ENCODE data around the gene REPS1.

The REPS1 gene

GRCh38 chr6:138885156-138885819, 102.8 kb downstream of the REPS1 start:
- ATAC-seq (replicated peaks; ENCODE audit: extremely low read depth, poor library complexity, severe bottlenecking) (no peak), DNase-seq (ENCODE audit: low spot score in 2 of 2) (no peak)
- no peak overlapping the region for H3K27ac Mint-ChIP-seq (ENCODE audit: low read depth)
- H3K9me3 Mint-ChIP-seq = no peaks in the 10 kb centered on the region
- no peak overlapping the region for H3K4me3 Mint-ChIP-seq
- H3K27me3 Mint-ChIP-seq = no peaks in the 10 kb centered on the region
- H3K36me3 Mint-ChIP-seq (ENCODE audit: insufficient read depth) = peaks cover 2% of the 10 kb centered on the region
- no peaks in the 10 kb centered on the region for H3K4me1 Mint-ChIP-seq

DNA sequence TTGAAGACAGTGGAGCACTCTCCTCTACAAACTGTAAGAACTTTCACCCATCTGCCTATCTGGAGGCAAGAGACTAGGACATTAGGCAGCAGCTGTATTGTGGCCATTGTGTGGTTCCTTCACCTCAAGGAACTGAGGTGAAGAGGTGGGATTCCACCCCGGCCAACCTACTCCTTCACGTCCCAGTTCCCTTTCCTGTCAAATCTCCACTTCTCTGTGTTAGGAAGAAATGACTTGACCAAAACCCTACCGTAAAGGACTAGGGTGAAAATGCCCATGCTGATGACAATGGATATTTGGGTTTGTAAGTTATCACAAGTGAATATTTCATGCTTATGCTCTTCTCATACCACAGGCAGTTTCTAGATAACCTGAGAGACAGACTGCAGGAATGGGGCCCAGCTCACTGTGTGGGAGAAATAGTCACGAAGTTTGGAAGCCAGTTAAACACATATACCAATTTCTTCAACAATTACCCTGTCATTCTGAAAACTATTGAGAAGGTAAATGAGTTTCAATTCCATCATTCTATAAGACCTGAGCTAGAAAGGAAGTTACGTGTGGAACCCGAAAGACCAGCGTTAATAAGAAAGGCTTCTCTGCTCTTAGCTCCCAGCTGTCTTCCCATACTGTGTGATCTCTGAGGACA, 105.6 kb downstream of the REPS1 start:
- Mint-ChIP-seq H3K27ac (ENCODE audit: low read depth) (no peak overlapping the region), H3K36me3 (ENCODE audit: insufficient read depth) (peaks cover 2% of the 10 kb centered on the region), H3K27me3 (no peaks in the 10 kb centered on the region), H3K9me3 (no peaks in the 10 kb centered on the region), H3K4me3 (no peak overlapping the region), H3K4me1 (no peaks in the 10 kb centered on the region)
- ATAC-seq (replicated peaks; ENCODE audit: extremely low read depth, poor library complexity, severe bottlenecking) (no peak), DNase-seq (ENCODE audit: low spot score in 2 of 2) (no peak)

DNA sequence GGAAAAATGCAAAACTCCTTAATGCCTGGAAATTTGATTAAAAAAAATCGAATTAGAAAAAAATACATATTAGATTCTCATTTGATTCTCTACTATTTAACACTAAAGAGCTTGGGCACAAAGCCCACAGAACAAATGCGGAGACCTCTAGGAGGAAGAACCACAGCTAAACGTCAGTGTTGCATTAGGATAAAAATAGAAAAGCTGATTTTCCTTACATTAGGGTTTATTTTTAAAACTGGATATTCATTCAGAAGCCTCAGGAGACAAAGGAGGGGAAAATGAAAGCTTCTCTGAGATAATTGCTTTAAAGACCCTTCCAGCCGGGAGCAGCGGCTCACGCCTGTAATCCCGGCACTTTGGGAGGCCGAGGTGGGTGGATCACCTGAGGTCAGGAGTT, 114.9 kb downstream of the REPS1 start:
- Mint-ChIP-seq H3K9me3 (no peaks in the 10 kb centered on the region), H3K4me3 (no peak overlapping the region), H3K27ac (ENCODE audit: low read depth) (no peak overlapping the region), H3K36me3 (ENCODE audit: insufficient read depth) (no peaks in the 10 kb centered on the region), H3K4me1 (no peaks in the 10 kb centered on the region), H3K27me3 (peaks cover 15% of the 10 kb centered on the region)
- no peak for ATAC-seq (replicated peaks; ENCODE audit: extremely low read depth, poor library complexity, severe bottlenecking)
- no peak for DNase-seq (ENCODE audit: low spot score in 2 of 2)

GRCh38 chr6:138869398-138869797, 118.7 kb downstream of the REPS1 start:
- Mint-ChIP-seq H3K36me3 (ENCODE audit: insufficient read depth) (no peaks in the 10 kb centered on the region), H3K4me1 (no peaks in the 10 kb centered on the region), H3K27ac (ENCODE audit: low read depth) (no peak overlapping the region), H3K27me3 (peaks cover 15% of the 10 kb centered on the region), H3K9me3 (no peaks in the 10 kb centered on the region), H3K4me3 (no peak overlapping the region)
- ATAC-seq (replicated peaks; ENCODE audit: extremely low read depth, poor library complexity, severe bottlenecking) (no peak), DNase-seq (ENCODE audit: low spot score in 2 of 2) (no peak)

DNA sequence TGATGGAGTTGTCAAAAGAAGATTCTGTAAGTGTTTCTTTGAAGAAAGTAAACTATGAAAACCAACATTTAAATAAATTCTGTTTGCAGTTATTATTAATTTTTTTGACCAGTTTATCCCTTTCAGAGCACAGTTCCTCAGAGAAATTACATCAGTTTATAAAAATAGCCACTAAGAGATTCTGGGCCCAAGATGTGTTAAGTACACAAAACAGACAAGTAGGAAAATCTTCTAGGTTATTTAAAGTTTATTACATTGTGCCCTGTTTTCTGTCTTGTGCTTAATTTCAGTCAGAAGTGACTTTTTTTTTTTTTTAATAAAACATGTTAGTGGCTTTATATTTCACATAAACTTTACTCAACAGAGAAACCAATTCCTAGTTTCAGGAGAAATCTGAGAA, 119.9 kb downstream of the REPS1 start:
- no peak overlapping the region for H3K4me3 Mint-ChIP-seq
- ATAC-seq (replicated peaks; ENCODE audit: extremely low read depth, poor library complexity, severe bottlenecking) = no peak

GRCh38 chr6:138865480-138866109, 122.5 kb downstream of the REPS1 start:
- Mint-ChIP-seq H3K9me3 (no peaks in the 10 kb centered on the region), H3K27ac (ENCODE audit: low read depth) (no peak overlapping the region), H3K36me3 (ENCODE audit: insufficient read depth) (no peaks in the 10 kb centered on the region), H3K27me3 (peaks cover 20% of the 10 kb centered on the region), H3K4me1 (no peaks in the 10 kb centered on the region), H3K4me3 (no peak overlapping the region)
- no peak for ATAC-seq (replicated peaks; ENCODE audit: extremely low read depth, poor library complexity, severe bottlenecking)
- no peak for DNase-seq (ENCODE audit: low spot score in 2 of 2)

More for the DNA sequence above, 119.9 kb downstream of the REPS1 start:
- H3K27ac Mint-ChIP-seq (ENCODE audit: low read depth) = no peak overlapping the region
- no peaks in the 10 kb centered on the region for H3K36me3 Mint-ChIP-seq (ENCODE audit: insufficient read depth)
- no peaks in the 10 kb centered on the region for H3K4me1 Mint-ChIP-seq
- no peak for DNase-seq (ENCODE audit: low spot score in 2 of 2)
- H3K27me3 Mint-ChIP-seq = peaks cover 15% of the 10 kb centered on the region
- no peaks in the 10 kb centered on the region for H3K9me3 Mint-ChIP-seq

DNA sequence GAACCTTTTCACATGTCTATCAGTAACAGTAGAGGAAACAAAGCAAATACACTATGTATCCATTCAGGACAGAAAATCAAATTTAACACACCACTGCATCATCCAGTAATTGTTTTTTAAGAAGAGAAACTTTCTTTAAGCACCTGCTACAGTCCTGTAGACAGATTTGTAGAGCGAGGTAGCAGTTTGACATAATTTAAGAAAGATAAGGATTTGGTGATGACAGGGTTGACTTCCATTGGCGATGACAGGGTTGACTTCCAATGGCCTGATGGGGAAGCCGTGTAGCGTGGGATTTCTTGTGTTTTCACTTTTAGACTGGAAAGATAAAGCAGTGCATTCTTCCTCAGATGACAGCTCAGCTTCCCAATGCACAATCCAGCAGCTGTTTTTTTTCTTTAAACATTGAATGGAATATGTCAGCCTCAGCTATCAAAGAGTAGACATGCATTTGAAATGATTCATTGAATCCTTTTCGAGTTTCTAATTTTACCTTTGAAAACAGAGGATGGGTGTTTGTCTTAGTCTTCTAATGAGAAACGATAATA, 123.6 kb downstream of the REPS1 start:
- Mint-ChIP-seq H3K9me3 (no peaks in the 10 kb centered on the region), H3K27ac (ENCODE audit: low read depth) (no peak overlapping the region), H3K27me3 (peaks cover 13% of the 10 kb centered on the region), H3K36me3 (ENCODE audit: insufficient read depth) (no peaks in the 10 kb centered on the region), H3K4me1 (no peaks in the 10 kb centered on the region), H3K4me3 (no peak overlapping the region)
- ATAC-seq (replicated peaks; ENCODE audit: extremely low read depth, poor library complexity, severe bottlenecking) (no peak), DNase-seq (ENCODE audit: low spot score in 2 of 2) (no peak)

DNA sequence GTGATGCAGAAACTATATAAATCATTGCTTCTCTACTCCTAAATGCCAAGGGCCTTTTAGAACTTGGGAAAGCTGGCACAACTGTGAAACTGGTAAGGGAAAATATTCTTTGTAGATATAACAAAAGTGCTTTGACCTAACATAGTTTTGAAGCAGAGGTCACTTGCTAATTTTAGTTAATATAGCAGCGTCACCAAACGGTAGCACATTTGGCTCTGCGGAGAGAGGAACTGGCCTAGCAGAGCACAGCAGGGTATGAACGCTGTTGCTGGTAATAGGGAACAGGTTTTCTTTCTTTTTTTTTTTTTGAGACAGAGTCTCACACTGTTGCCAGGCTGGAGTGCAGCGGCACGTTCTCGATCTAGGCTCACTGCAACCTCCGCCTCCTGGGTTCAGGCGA, 124.7 kb downstream of the REPS1 start:
- DNase-seq (ENCODE audit: low spot score in 2 of 2) (no peak), ATAC-seq (replicated peaks; ENCODE audit: extremely low read depth, poor library complexity, severe bottlenecking) (no peak)
- Mint-ChIP-seq H3K4me3 (no peak overlapping the region), H3K27ac (ENCODE audit: low read depth) (no peak overlapping the region), H3K4me1 (no peaks in the 10 kb centered on the region), H3K36me3 (ENCODE audit: insufficient read depth) (no peaks in the 10 kb centered on the region), H3K9me3 (no peaks in the 10 kb centered on the region), H3K27me3 (peaks cover 23% of the 10 kb centered on the region)

GRCh38 chr6:138862456-138862855, 125.6 kb downstream of the REPS1 start:
- Mint-ChIP-seq H3K4me3 (no peak overlapping the region), H3K27ac (ENCODE audit: low read depth) (no peak overlapping the region), H3K27me3 (peaks cover 31% of the 10 kb centered on the region), H3K9me3 (no peaks in the 10 kb centered on the region), H3K4me1 (no peaks in the 10 kb centered on the region), H3K36me3 (ENCODE audit: insufficient read depth) (no peaks in the 10 kb centered on the region)
- no peak for DNase-seq (ENCODE audit: low spot score in 2 of 2)
- no peak for ATAC-seq (replicated peaks; ENCODE audit: extremely low read depth, poor library complexity, severe bottlenecking)

DNA sequence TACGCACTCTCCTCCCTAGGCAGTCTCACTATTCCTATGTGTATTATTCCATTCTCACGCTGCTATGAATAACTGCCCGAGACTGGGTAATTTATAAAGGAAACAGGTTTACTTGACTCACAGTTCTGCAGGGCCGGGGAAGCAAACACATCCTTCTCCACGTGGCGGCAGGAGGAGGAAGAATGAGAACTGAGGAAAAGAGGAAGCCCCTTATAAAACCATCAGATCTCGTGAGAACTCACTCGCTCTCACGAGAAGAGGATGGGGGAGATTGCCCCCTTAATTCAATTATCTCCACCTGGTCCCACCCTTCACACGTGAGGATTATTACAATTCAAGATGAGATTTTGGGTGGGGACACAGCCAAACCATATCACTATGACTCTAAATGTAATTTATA, 130.3 kb downstream of the REPS1 start:
- H3K9me3 Mint-ChIP-seq = no peaks in the 10 kb centered on the region
- H3K4me3 Mint-ChIP-seq = no peak overlapping the region
- ATAC-seq (replicated peaks; ENCODE audit: extremely low read depth, poor library complexity, severe bottlenecking) = no peak
- H3K36me3 Mint-ChIP-seq (ENCODE audit: insufficient read depth) = no peaks in the 10 kb centered on the region
- no peak overlapping the region for H3K27ac Mint-ChIP-seq (ENCODE audit: low read depth)
- H3K27me3 Mint-ChIP-seq = peaks cover 55% of the 10 kb centered on the region
- no peaks in the 10 kb centered on the region for H3K4me1 Mint-ChIP-seq
- DNase-seq (ENCODE audit: low spot score in 2 of 2) = no peak

- Mint-ChIP-seq H3K9me3 (no peaks in the 10 kb centered on the region), H3K27me3 (peaks cover 55% of the 10 kb centered on the region), H3K27ac (ENCODE audit: low read depth) (no peak overlapping the region), H3K36me3 (ENCODE audit: insufficient read depth) (no peaks in the 10 kb centered on the region), H3K4me1 (no peaks in the 10 kb centered on the region), H3K4me3 (no peak overlapping the region)
- DNase-seq (ENCODE audit: low spot score in 2 of 2) (no peak), ATAC-seq (replicated peaks; ENCODE audit: extremely low read depth, poor library complexity, severe bottlenecking) (no peak)
Measured at GRCh38 chr6:138856654-138857053, 131.4 kb downstream of the REPS1 start.
